ENCODE results near the gene LYRM9.

The LYRM9 gene

GRCh38 chr17:27898096-27898495, 4.9 kb upstream of the LYRM9 start:
- TF ChIP-seq, protein P1, sequence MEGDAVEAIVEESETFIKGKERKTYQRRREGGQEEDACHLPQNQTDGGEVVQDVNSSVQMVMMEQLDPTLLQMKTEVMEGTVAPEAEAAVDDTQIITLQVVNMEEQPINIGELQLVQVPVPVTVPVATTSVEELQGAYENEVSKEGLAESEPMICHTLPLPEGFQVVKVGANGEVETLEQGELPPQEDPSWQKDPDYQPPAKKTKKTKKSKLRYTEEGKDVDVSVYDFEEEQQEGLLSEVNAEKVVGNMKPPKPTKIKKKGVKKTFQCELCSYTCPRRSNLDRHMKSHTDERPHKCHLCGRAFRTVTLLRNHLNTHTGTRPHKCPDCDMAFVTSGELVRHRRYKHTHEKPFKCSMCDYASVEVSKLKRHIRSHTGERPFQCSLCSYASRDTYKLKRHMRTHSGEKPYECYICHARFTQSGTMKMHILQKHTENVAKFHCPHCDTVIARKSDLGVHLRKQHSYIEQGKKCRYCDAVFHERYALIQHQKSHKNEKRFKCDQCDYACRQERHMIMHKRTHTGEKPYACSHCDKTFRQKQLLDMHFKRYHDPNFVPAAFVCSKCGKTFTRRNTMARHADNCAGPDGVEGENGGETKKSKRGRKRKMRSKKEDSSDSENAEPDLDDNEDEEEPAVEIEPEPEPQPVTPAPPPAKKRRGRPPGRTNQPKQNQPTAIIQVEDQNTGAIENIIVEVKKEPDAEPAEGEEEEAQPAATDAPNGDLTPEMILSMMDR (IDR thresholded peaks at IDR 0.05; ENCODE audit: insufficient read depth, low read depth, low read length, missing control alignments) = no peak
- H3K4me3 ChIP-seq (ENCODE audit: low read depth, low read length) = no peak overlapping the region
- DNase-seq (ENCODE audit: low read depth) = no peak

DNA sequence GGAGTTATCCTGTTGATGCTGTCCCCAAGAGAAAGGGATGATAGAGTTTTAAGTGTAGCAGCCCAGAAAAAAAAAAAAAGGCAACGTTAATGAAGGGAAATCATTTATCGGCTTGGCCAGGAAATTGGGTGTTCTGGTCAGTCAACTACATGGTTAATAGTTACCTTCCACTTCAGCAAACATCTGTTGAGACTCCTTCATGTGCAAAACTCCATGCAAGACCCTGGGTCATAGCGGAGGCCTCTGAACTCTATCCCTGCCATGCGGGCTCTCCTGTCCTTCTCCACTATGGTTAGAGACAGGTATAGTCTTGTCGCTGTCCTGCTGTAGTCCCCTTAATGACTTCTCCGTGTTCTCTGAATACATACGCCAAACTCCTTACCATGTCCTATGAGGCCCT, 3.5 kb upstream of the LYRM9 start:
- TF ChIP-seq, protein P1 (IDR thresholded peaks at IDR 0.05; ENCODE audit: insufficient read depth, low read depth, low read length, missing control alignments) = no peak
- DNase-seq (ENCODE audit: low read depth) = no peak
- no peak overlapping the region for H3K4me3 ChIP-seq (ENCODE audit: low read depth, low read length)

- no peak for DNase-seq (ENCODE audit: low read depth)
- TF ChIP-seq, protein P1 (IDR thresholded peaks at IDR 0.05; ENCODE audit: insufficient read depth, low read depth, low read length, missing control alignments) = no peak
- no peak overlapping the region for H3K4me3 ChIP-seq (ENCODE audit: low read depth, low read length)
Observed at GRCh38 chr17:27895940-27896535, 2.9 kb upstream of the LYRM9 start.

GRCh38 chr17:27895123-27895895, 2.1 kb upstream of the LYRM9 start:
- TF ChIP-seq, protein P1 (IDR thresholded peaks at IDR 0.05; ENCODE audit: insufficient read depth, low read depth, low read length, missing control alignments) = no peak
- no peak overlapping the region for H3K4me3 ChIP-seq (ENCODE audit: low read depth, low read length)
- no peak for DNase-seq (ENCODE audit: low read depth)

- no peak overlapping the region for H3K4me3 ChIP-seq (ENCODE audit: low read depth, low read length)
- TF ChIP-seq, protein P1 (IDR thresholded peaks at IDR 0.05; ENCODE audit: insufficient read depth, low read depth, low read length, missing control alignments) = no peak
- DNase-seq (ENCODE audit: low read depth) = no peak
Observed at GRCh38 chr17:27893841-27894503, 807 bp upstream of the LYRM9 start.

- TF ChIP-seq, protein P1 (IDR thresholded peaks at IDR 0.05; ENCODE audit: insufficient read depth, low read depth, low read length, missing control alignments) = no peak
- peak overlapping the region; percentile 69 for H3K4me3 ChIP-seq (ENCODE audit: low read depth, low read length)
- no peak for DNase-seq (ENCODE audit: low read depth)
Observed at GRCh38 chr17:27892542-27892865, 661 bp downstream of the LYRM9 start.

Data from GM12865 (cell line).